HG03442 (cell line): ENCODE data around the gene PIEZO1.

Experiments
- ATAC-seq: cut with Tn5 transposase; IDR thresholded peaks from one replicate; pipeline ENCODE4 v1.9.1; 2021; ENCODE audit warnings: mild to moderate bottlenecking, moderate library complexity; ENCODE audit not compliant: unreplicated experiment

The PIEZO1 gene

DNA sequence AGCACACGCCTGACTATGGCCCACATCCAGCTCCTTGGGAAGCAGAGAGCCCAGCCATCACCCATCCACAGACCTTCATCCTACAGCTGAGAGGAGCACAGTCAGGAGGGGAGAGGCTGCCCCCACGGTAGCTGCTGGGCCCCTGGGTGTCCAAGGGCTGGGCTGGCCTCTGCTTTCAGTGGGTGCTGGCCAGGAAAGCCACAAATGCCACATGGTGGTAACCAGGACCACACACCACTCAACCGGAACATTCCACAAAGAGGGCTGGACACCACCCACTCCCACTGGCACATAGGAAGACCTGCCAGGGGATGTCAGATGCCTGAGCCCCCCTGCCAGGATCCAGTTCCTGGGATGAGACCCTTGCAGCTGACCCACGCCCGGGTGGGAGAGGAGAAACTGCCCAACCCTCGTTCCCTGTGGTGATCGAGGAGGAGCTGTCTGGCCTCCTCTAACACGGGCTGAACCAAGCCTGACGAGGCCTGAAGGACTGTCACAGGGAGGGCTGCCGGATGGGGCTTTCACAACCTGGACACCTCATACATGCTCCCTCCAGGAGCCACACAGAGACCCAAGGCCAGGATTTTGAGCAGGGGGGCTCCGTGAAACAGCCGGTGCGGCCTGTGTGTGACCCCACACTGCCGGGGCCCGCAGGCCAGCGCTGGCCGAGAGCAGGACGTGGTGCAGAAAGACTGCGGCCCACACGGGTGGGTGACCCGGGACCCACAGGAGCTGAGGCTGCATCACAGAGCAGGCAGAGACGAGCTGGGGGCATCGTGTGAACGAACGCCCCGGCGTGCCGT lies 30.7 kb downstream of the PIEZO1 start:
- ATAC-seq: no peak

DNA sequence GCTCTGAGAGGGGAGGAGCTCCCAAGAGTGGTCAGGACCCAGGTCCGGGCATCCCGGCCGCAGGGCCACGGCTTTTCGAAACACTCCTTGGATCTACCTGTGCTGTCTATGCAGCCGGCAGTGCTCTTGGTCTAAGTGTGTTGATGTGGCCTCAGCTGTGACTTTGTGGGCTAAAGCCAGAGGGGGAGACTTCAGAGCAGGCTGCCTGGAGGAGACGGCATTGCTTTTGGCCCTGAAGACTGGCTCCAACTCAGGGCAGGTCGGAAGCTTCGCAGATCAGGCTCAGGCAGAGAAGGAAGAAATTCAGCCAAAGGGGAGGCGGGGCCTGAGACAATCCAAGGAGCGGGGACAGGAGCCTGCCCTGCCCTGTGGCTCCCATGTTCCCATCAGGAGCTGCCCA lies 31.4 kb downstream of the PIEZO1 start:
- ATAC-seq: no peak

GRCh38 chr16:88753191-88753590 lies 31.8 kb downstream of the PIEZO1 start:
- ATAC-seq: no peak

- ATAC-seq: no peak
Measured at GRCh38 chr16:88752386-88753002, 32.5 kb downstream of the PIEZO1 start.

DNA sequence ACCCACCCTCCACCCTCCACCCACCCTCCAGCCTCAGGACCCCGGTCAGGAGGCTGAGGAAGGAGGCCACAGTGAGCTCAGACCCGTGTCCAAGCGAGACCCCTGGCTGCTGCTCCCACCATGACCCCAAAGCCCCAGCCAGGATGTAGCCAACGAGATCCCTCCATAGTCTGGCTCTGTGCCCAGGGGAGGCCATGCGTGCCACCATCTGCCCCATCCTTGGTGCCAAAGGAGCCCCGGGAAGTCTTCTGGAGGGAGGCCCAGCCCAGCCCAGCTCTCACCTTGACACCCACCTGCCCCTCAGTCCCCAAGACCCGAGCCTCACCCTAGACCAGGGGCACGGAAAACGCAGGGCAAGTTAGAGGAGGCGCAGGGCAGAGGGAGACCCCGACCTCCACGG lies 34.2 kb downstream of the PIEZO1 start:
- ATAC-seq: no peak

GRCh38 chr16:88749358-88749757 lies 35.7 kb downstream of the PIEZO1 start:
- no peak for ATAC-seq

GRCh38 chr16:88748364-88748763 lies 36.7 kb downstream of the PIEZO1 start:
- no peak for ATAC-seq

GRCh38 chr16:88747588-88748301 lies 37.3 kb downstream of the PIEZO1 start:
- no peak for ATAC-seq

DNA sequence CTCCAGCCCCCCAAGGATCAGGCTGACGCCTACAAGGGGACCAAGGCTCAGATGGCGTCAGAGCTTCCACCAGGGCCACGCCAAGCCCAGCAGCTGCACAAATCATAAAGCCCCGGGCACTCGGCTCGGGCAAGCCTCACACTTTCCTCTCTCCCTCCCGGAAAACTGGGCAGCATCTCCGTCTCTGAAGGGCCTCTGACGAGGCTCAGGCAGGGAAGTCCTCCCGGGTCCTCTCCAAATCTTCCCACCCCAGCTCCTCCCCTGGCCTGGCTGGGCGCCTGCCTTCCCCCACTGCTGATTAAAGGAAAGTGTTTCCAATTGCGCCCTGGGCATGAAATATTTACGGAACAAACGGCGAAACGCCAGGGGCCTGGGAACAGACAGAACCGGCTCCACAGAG lies 38.5 kb downstream of the PIEZO1 start:
- no peak for ATAC-seq

GRCh38 chr16:88744577-88745521 lies 40.2 kb downstream of the PIEZO1 start:
- no peak for ATAC-seq

DNA sequence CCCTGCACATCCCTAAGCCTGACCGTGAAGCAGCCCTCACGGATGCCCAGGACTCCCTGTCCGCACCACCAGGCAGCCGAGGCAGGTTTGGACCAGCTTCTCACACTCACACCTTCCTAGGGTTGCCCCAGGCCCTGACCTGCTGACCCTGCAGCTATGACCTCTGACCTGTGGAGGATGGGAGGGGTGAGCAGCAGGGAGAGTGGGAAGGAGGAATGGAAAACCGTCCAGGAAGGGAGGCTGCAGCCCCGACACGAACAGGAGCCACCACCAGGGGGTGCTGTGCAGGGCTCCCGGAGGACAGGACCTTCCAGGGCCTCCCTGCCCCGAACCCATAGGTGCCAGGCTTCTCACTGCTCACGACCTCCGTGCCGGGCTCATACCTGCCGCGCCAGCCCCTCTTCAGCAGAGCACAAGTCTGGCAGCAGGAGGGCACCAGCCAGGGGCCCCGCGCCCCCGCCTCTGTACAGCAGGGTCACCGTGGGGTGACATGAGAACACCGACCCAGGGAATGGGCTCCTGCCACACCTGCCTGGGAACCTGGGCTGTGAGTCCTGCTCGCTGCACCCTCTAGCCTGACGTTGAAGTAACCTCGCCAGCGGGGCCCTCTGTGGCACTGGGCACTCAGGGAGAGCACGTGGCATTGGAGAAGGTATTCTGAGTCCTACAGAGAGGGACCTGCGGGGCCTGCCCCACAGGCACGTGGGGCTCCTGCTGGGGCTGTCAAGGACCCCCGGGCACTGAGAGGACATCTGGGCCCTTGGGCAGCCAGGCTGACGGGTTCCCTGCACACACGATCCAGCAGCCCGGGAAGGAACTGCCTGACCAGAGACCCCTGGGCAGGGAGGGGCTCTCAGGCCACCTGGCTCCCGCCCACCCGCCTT lies 41.1 kb downstream of the PIEZO1 start:
- no peak for ATAC-seq

GRCh38 chr16:88742896-88743605 lies 42.0 kb downstream of the PIEZO1 start:
- ATAC-seq: no peak

DNA sequence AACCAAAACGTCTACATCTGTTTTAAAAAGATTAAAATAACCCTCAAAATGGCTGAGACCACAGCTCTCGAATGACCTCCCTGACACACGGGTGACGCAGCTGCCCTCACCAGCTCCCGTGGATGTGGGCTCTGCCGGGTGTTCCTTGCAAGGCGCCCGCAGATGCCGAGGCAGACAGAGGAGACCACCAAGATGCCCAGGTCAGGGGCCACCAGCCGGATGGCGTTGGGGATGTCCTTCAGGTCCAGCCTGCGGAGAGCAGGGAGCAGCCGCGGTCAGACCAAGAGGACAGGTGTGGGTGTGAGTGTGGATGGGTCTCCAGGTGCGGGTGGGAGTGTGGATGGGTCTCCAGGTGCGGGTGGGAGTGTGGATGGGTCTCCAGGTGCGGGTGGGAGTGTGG lies 43.7 kb downstream of the PIEZO1 start:
- ATAC-seq: no peak

DNA sequence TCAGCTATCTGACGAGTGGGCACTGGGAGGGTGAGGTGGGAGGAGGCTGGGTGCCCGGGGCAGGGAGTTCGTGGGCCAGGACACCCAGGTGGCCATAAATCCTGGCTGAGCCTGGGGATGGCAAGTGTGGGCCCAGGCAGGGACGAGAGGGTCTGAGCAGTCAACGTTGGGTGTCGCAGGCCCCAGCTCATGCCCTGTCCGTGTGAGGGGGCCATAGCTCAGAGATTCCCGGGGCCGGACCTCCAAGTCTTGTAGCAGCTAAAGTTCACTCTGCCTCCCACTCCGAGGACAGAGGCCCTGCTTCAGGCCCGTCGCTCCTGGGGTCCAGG lies 44.3 kb downstream of the PIEZO1 start:
- no peak for ATAC-seq

DNA sequence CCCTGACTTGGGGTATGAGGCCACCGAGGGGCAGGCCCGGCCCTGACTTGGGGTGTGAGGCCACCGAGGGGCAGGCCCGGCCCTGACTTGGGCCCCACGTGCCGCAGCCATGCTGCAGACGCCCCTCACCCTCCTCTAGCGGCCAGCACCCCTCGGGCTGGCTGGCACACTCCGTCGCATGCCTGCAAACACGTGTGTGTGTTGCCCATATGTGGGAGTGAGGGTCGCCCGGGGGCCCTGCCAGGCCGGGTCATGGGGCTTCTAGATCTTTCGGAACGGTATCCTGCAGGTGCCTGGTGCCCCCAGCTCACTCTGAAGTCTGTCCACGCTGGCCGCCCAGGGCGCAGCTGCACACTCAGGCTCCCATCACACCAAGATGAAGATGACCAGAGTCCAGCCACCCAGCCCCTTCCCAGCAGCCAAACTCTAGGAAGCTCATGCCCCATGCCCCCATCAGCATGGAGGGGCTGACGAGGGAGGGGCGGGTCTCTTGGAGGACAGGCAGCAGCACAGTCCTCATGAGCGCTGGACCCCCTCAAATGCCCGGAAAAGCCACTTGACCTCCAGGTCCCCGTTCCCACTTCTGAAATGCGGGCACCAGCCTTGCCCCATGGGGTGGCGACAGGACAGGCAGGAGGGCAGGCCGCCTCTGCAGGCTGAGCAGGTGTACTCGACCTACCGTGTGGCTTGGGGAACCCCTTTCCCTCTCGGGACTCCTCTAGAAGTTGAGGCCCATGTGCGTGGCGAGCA lies 44.9 kb downstream of the PIEZO1 start:
- no peak for ATAC-seq

- ATAC-seq: no peak
Measured at GRCh38 chr16:88739139-88739976, 45.7 kb downstream of the PIEZO1 start.

GRCh38 chr16:88738151-88739084 lies 46.6 kb downstream of the PIEZO1 start:
- ATAC-seq: no peak
